NCI-H526 (cell line): Measurements from ENCODE around the gene EMP1.
A peak's percentile ranks its signal among the peaks of the same experiment; 100 is the strongest.

Experiments
- DNase-seq, 2 experiments: peaks; one replicate each; lab custom pipeline; 2025; lab: John Stamatoyannopoulos, UW

The EMP1 gene

GRCh38 chr12:13196130-13196921 is at the start of gene EMP1:
TSS of gene EMP1 (plus strand) at chr12:13196726. CDS start at chr12:13211511, 14,785 bp downstream.
- no peak for DNase-seq

GRCh38 chr12:13147688-13148484 is 48.6 kb upstream of the EMP1 start:
- DNase-seq, result no peak

- no peak for DNase-seq
These were observed 48.1 kb upstream of the EMP1 start for GRCh38 chr12:13148485-13148847.

- DNase-seq, result no peak
These were observed 47.1 kb upstream of the EMP1 start for GRCh38 chr12:13149411-13149810.

GRCh38 chr12:13152281-13152680 is 44.2 kb upstream of the EMP1 start:
- no peak for DNase-seq

GRCh38 chr12:13152756-13153155 is 43.8 kb upstream of the EMP1 start:
- no peak for DNase-seq

GRCh38 chr12:13153180-13153579 is 43.3 kb upstream of the EMP1 start:
- no peak for DNase-seq

GRCh38 chr12:13154027-13154538 is 42.4 kb upstream of the EMP1 start:
- DNase-seq, result no peak

- DNase-seq, result no peak
These were observed 41.7 kb upstream of the EMP1 start for GRCh38 chr12:13154831-13155230.

- peak; percentile 34 to 49 for DNase-seq
These were observed 40.2 kb upstream of the EMP1 start for GRCh38 chr12:13156277-13156676.

GRCh38 chr12:13161172-13161571 is 35.4 kb upstream of the EMP1 start:
- DNase-seq, result no peak

- no peak for DNase-seq
These were observed 33.6 kb upstream of the EMP1 start for GRCh38 chr12:13162904-13163303.

GRCh38 chr12:13163868-13164635 is 32.5 kb upstream of the EMP1 start:
- DNase-seq, result no peak

GRCh38 chr12:13164921-13165616 is 31.5 kb upstream of the EMP1 start:
- no peak for DNase-seq

GRCh38 chr12:13165617-13166041 is 30.9 kb upstream of the EMP1 start:
- DNase-seq, result no peak

- DNase-seq, result no peak
These were observed 29.3 kb upstream of the EMP1 start for GRCh38 chr12:13167226-13167625.

- DNase-seq, result no peak
These were observed 28.6 kb upstream of the EMP1 start for GRCh38 chr12:13167906-13168305.

- DNase-seq, result no peak
These were observed 27.3 kb upstream of the EMP1 start for GRCh38 chr12:13169272-13169671.

GRCh38 chr12:13170892-13171490 is 25.5 kb upstream of the EMP1 start:
- no peak for DNase-seq

GRCh38 chr12:13171921-13172859 is 24.3 kb upstream of the EMP1 start:
- DNase-seq, result peak; percentile 6 to 34
